Heart left ventricle (tissue), 16 donors: Measurements from ENCODE around the gene SPINK13. TPM values are rescaled to one million over a fixed set of nuclear protein-coding genes. Genes with fewer than 3 reads are reported as not detected.

Experiments used
- ATAC-seq, 4 donors: fragments of 200-7000 bp; cut with Tn5 transposase; one replicate each; pipeline ENCODE4 v1.9.1; 2020 to 2022; ENCODE audit warnings: moderate library complexity in 4 of 4, mild to moderate bottlenecking in 3 of 4, moderate number of reproducible peaks in 1 of 4
- DNase-seq, 5 donors: peaks; one replicate each; pipeline ENCODE4 v3.0.0-alpha.2; 2020
- H3K27ac ChIP-seq, 12 donors: fragments of 200-600 bp; sonication (generic) in 4 of 12; one replicate each; pipeline versions ENCODE4 v1.5.0 to v1.8.0; 2016 to 2022; ENCODE audit warnings: mild to moderate bottlenecking in 2 of 12
- H3K27me3 ChIP-seq, 9 donors: fragments of 200-600 bp; sonication (generic) in 2 of 9; one replicate each; pipeline versions ENCODE4 v1.5.1 to v1.8.0; 2016 to 2022; ENCODE audit warnings: mild to moderate bottlenecking in 3 of 9
- H3K36me3 ChIP-seq, 9 donors: fragments of 200-600 bp; sonication (generic) in 2 of 9; one replicate each; pipeline versions ENCODE4 v1.5.0 to v1.8.0; 2018 to 2022; ENCODE audit warnings: mild to moderate bottlenecking in 2 of 9
- H3K4me1 ChIP-seq, 12 donors: fragments of 200-600 bp; sonication (generic) in 4 of 12; one replicate each; pipeline versions ENCODE4 v1.5.0 to v1.8.0; 2016 to 2022; ENCODE audit warnings: mild to moderate bottlenecking in 3 of 12
- H3K4me3 ChIP-seq, 12 donors: fragments of 200-600 bp; sonication (generic) in 4 of 12; one replicate each; pipeline versions ENCODE4 v1.5.0 to v1.8.0; 2017 to 2022; ENCODE audit warnings: mild to moderate bottlenecking in 9 of 12, moderate library complexity in 4 of 12
- H3K9me3 ChIP-seq, 12 donors: fragments of 200-600 bp; sonication (generic) in 4 of 12; one replicate each; pipeline versions ENCODE4 v1.5.0 to v1.8.0; 2016 to 2022; ENCODE audit warnings: mild to moderate bottlenecking in 1 of 12
- POLR2A ChIP-seq, 2 donors: fragments of 450-650 bp; IDR thresholded peaks; one replicate each; pipeline ENCODE4 v1.6.1; 2017; ENCODE audit warnings: antibody characterized with exemption in 2 of 2, mild to moderate bottlenecking in 2 of 2, moderate library complexity in 2 of 2
- WGBS, 4 donors: extraction: QIAGEN DNeasy Blood & Tissue Kit in 2 of 4; methylation state at CpG; one replicate each; pipeline versions ENCODE4 v1.1.5 to v1.1.7; 2013 to 2018; 5-methylcytosine and 5-hydroxymethylcytosine counted together
- intact Hi-C, 10 donors: fragments of 100-400 bp; cut with DNase I; formaldehyde crosslinking; loops; one replicate each; pipeline versions ENCODE4 v1.11.1 to v1.14.2; 2022
- long read RNA-seq, 3 donors: library from polyadenylated mRNA; unstranded; transcript quantifications; one replicate each; pipeline ENCODE4 v2.0.0, GENCODE V29; 2020 to 2021
- polyA plus RNA-seq, 2 donors: library from polyadenylated mRNA; stranded (reverse); fragments of 200-250 nt; gene quantifications; one replicate each; pipeline ENCODE4 v1.2.3, GENCODE V29; 2013
- total RNA-seq, 9 donors: library from RNA; depleted of rRNA in 2 of 9; stranded (reverse); fragments of >200 nt in 2 of 9; fragmentation: NEBNext Ultra II Directional in 3 of 9; extraction: Animal tissue kit (Norgen Biotek cat#: 25700) in 3 of 9; gene quantifications; one replicate each; pipeline versions ENCODE4 v1.1.0 to v1.2.4, GENCODE V29; 2016 to 2023
- TF ChIP-seq, protein P1 (sequence below), 12 donors: fragments of 200-600 bp; sonication (generic) in 4 of 12; IDR thresholded peaks; one replicate each; pipeline versions ENCODE4 v1.5.0 to v1.8.0; 2018 to 2022; ENCODE audit warnings: antibody characterized with exemption in 12 of 12, mild to moderate bottlenecking in 5 of 12
- donor health status: ischemic (EF 13 %, LVEDD 7.1; RV severe dilation, severe dysfunction).
- donor health status: healthy with polysubstance abuse.
- donor health status: DM: no; HTN: yes; CAD: no.
- donor health status: DM: no; HTN: no; CAD: no.
- donor health status: ischemic (EF 25% LVEDD 6.9; RV normal size, moderate dysfunction).
- donor health status: ischemic (EF 25% LVEDD 5.7; RV mildly dilated, moderate dysfunction).
- donor health status: healthy.
- donor health status: DM: yes; HTN: yes; CAD: no.
- donor health status: ischemic (EF 35%, LVEDD 5.7; RV mildly dilated, moderate dysfunction).
- donor health status: nonischemic (EF 11% LVEDD 7.7; RV severe dilation, severe dysfunction).
- donor health status: DM: yes; HTN: yes; CAD: no.
- donor health status: PGD.
- donor health status: ischemic (EF 29% LVEDD 5.4; RV normal size, mild dysfunction).
- donor health status: nonischemic (EF 23%, LVEDD 6.1; RV moderate dilation, normal function).

SPINK13 gene, protein sequence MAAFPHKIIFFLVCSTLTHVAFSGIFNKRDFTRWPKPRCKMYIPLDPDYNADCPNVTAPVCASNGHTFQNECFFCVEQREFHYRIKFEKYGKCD
- not detected for total RNA-seq
- polyA plus RNA-seq = not detected
- long read RNA-seq, donor 1 = 0 reads
- long read RNA-seq, donor 2 = 0 reads
- long read RNA-seq, donor 3 = 0 reads

- H3K27me3 ChIP-seq = no peaks in the 10 kb centered on the region
- TF ChIP-seq POLR2A (IDR thresholded peaks at IDR 0.05) = no peak
- TF ChIP-seq, protein P1, sequence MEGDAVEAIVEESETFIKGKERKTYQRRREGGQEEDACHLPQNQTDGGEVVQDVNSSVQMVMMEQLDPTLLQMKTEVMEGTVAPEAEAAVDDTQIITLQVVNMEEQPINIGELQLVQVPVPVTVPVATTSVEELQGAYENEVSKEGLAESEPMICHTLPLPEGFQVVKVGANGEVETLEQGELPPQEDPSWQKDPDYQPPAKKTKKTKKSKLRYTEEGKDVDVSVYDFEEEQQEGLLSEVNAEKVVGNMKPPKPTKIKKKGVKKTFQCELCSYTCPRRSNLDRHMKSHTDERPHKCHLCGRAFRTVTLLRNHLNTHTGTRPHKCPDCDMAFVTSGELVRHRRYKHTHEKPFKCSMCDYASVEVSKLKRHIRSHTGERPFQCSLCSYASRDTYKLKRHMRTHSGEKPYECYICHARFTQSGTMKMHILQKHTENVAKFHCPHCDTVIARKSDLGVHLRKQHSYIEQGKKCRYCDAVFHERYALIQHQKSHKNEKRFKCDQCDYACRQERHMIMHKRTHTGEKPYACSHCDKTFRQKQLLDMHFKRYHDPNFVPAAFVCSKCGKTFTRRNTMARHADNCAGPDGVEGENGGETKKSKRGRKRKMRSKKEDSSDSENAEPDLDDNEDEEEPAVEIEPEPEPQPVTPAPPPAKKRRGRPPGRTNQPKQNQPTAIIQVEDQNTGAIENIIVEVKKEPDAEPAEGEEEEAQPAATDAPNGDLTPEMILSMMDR (IDR thresholded peaks at IDR 0.05) = no peak
- no peak within 1 kb of the TSS for H3K4me3 ChIP-seq
- WGBS, 4 donors = 72 to 87% (median 84%) methylated on average over 4 of the region's 4 CpGs
- peaks cover 0 to 14% (median 3%) of the 10 kb centered on the region in 12 donors for H3K9me3 ChIP-seq
- intact Hi-C loops = no loop called here
- H3K4me1 ChIP-seq = no peaks in the 10 kb centered on the region
- H3K36me3 ChIP-seq = no peaks in the 10 kb centered on the region
- H3K27ac ChIP-seq = no peak within 1 kb of the TSS
- no peak for DNase-seq
- ATAC-seq = peak in 3 of 4 donors; percentile 32 to 72 (median 68)
Measured at GRCh38 chr5:148268566-148268965, at the start of gene SPINK13. Gene SPINK13, plus strand, starts transcription at chr5:148268794. Its CDS starts 1,279 bp downstream, at chr5:148270073.

DNA sequence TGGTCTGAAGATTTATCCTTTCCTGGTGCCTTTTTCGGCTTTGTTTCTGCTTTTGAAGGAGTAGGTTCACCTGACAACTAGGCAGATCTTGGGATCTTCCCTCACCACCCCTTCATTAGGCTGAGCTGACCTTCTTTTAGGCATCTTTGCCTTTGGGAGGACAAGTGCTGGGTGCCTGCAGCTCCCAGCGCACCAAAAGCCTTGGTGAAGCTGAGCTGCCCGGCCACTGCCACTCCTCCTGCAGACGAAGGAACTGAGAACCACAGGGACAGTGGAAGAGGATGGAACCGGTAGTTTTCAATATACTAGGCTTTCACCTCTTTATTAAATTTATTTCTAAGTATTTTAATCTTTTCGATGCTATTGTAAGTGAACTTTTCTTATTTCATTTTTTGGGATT is 47.1 kb upstream of the SPINK13 start:
- no peak for DNase-seq
- Histone ChIP-seq H3K27me3 (peaks cover 0 to 6% (median 0%) of the 10 kb centered on the region in 9 donors), H3K27ac (no peak overlapping the region), H3K4me1 (no peaks in the 10 kb centered on the region), H3K36me3 (no peaks in the 10 kb centered on the region), H3K9me3 (no peaks in the 10 kb centered on the region), H3K4me3 (no peak overlapping the region)
- intact Hi-C loops = no loop called here
- no peak for ATAC-seq
- no peak for TF ChIP-seq POLR2A (IDR thresholded peaks at IDR 0.05)
- TF ChIP-seq, protein P1 (IDR thresholded peaks at IDR 0.05) = no peak
- WGBS, 4 donors = 73 to 87% (median 81%) methylated on average over 6 of the region's 6 CpGs

DNA sequence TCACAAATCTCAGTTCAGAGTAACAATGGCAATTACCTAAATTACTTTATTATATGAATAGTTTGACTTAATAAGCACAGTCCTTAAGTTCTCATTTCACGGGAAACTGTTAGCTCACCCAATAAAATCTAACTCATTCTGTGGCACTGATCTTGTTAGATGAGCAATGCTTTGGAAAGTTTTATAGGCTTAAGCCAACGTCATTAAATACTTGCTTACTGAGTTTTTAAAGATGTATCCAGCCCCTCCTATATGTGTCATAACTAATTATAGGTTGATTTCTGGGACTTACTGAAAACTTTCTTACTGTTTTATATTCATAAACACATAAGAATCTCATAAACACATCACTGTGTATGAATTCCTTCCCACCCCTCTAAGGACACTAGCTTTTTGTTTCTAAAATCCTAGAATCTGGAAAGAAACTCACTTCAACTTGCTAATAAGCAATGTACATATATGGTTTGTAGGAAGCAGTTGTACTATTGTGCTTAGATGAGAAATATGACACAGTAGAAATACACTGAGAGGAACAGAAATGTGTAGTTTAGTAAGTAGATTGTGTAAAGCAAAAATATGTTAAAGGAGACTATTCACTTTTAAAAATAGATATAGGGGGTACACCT is 44.4 kb upstream of the SPINK13 start:
- no peaks in the 10 kb centered on the region for H3K9me3 ChIP-seq
- ATAC-seq (no peak), DNase-seq (no peak)
- no peak overlapping the region for H3K4me3 ChIP-seq
- WGBS, 4 donors = 67 to 81% (median 77%) methylated on average over 2 of the region's 2 CpGs
- no peak overlapping the region for H3K27ac ChIP-seq
- H3K27me3 ChIP-seq = peaks cover 0 to 6% (median 0%) of the 10 kb centered on the region in 9 donors
- no peaks in the 10 kb centered on the region for H3K36me3 ChIP-seq
- intact Hi-C loops = no loop called here
- H3K4me1 ChIP-seq = no peaks in the 10 kb centered on the region
- TF ChIP-seq, protein P1 (IDR thresholded peaks at IDR 0.05) = no peak
- TF ChIP-seq POLR2A (IDR thresholded peaks at IDR 0.05) = no peak

GRCh38 chr5:148228392-148228984 is 40.1 kb upstream of the SPINK13 start:
- Histone ChIP-seq H3K4me1 (no peaks in the 10 kb centered on the region), H3K27ac (no peak overlapping the region), H3K27me3 (peaks cover 0 to 6% (median 0%) of the 10 kb centered on the region in 9 donors), H3K36me3 (no peaks in the 10 kb centered on the region), H3K9me3 (no peaks in the 10 kb centered on the region), H3K4me3 (no peak overlapping the region)
- TF ChIP-seq, protein P1 (IDR thresholded peaks at IDR 0.05) = no peak
- no peak for TF ChIP-seq POLR2A (IDR thresholded peaks at IDR 0.05)
- intact Hi-C loops = no loop called here
- DNase-seq = no peak
- 87 to 95% (median 94%) methylated on average over 3 of the region's 3 CpGs for WGBS, 4 donors
- ATAC-seq = no peak
